ENCODE results near the gene LMO3.

DNA sequence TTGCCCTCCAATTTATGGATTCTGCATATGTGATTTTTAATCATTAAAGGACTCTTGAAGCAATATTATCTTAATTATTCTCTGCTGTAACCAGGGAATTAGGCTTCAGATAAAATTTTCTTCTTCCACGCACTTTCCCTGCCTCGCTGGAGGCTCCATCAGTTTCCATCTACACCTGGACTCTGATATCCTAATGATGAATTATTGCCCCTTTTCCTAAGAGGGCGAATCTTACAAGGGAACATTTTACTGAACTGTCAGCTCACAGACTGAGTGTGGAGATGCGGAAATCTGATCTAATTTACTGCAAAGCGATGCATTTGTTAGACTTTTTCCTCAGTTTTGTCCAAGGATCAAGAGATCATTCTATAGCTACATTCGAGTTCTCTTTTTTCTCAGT lies 43.0 kb downstream of the LMO3 start:
- TF ChIP-seq RAD21 (IDR thresholded peaks at IDR 0.05): no peak
- TF ChIP-seq, protein P1, sequence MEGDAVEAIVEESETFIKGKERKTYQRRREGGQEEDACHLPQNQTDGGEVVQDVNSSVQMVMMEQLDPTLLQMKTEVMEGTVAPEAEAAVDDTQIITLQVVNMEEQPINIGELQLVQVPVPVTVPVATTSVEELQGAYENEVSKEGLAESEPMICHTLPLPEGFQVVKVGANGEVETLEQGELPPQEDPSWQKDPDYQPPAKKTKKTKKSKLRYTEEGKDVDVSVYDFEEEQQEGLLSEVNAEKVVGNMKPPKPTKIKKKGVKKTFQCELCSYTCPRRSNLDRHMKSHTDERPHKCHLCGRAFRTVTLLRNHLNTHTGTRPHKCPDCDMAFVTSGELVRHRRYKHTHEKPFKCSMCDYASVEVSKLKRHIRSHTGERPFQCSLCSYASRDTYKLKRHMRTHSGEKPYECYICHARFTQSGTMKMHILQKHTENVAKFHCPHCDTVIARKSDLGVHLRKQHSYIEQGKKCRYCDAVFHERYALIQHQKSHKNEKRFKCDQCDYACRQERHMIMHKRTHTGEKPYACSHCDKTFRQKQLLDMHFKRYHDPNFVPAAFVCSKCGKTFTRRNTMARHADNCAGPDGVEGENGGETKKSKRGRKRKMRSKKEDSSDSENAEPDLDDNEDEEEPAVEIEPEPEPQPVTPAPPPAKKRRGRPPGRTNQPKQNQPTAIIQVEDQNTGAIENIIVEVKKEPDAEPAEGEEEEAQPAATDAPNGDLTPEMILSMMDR (IDR thresholded peaks at IDR 0.05; ENCODE audit: low read depth, low read length, missing input control): no peak

All from liver (tissue), 3 donors.